Measurements from ENCODE around the gene BPIFB6.
A peak's percentile ranks its signal among the peaks of the same experiment; 100 is the strongest.

Gene BPIFB6

GRCh38 chr20:33020278-33021161 is 10.9 kb upstream of the BPIFB6 start:
- Mint-ChIP-seq H3K9me3 (no peaks in the 10 kb centered on the region), H3K27ac (no peak overlapping the region), H3K4me1 (peaks cover 17% of the 10 kb centered on the region), H3K36me3 (no peaks in the 10 kb centered on the region), H3K27me3 (no peaks in the 10 kb centered on the region), H3K4me3 (no peak overlapping the region)

- Mint-ChIP-seq H3K4me1 (peaks cover 10% of the 10 kb centered on the region), H3K27me3 (no peaks in the 10 kb centered on the region), H3K36me3 (no peaks in the 10 kb centered on the region), H3K4me3 (no peak overlapping the region), H3K9me3 (no peaks in the 10 kb centered on the region), H3K27ac (peak overlapping the region; percentile 46)
Observed at GRCh38 chr20:33021879-33022278, 9.6 kb upstream of the BPIFB6 start.

GRCh38 chr20:33022289-33022688 is 9.2 kb upstream of the BPIFB6 start:
- Mint-ChIP-seq H3K27ac (no peak overlapping the region), H3K9me3 (no peaks in the 10 kb centered on the region), H3K36me3 (no peaks in the 10 kb centered on the region), H3K4me1 (peaks cover 9% of the 10 kb centered on the region), H3K27me3 (no peaks in the 10 kb centered on the region), H3K4me3 (no peak overlapping the region)

- Mint-ChIP-seq H3K4me3 (no peak overlapping the region), H3K9me3 (no peaks in the 10 kb centered on the region), H3K27ac (no peak overlapping the region), H3K4me1 (peaks cover 5% of the 10 kb centered on the region), H3K27me3 (no peaks in the 10 kb centered on the region), H3K36me3 (no peaks in the 10 kb centered on the region)
Observed at GRCh38 chr20:33022694-33023438, 8.6 kb upstream of the BPIFB6 start.

GRCh38 chr20:33023439-33024242 is 7.8 kb upstream of the BPIFB6 start:
- no peaks in the 10 kb centered on the region for H3K27me3 Mint-ChIP-seq
- H3K4me1 Mint-ChIP-seq: peaks cover 5% of the 10 kb centered on the region
- H3K4me3 Mint-ChIP-seq: no peak overlapping the region
- no peak overlapping the region for H3K27ac Mint-ChIP-seq
- H3K36me3 Mint-ChIP-seq: no peaks in the 10 kb centered on the region
- H3K9me3 Mint-ChIP-seq: no peaks in the 10 kb centered on the region

GRCh38 chr20:33024243-33024560 is 7.2 kb upstream of the BPIFB6 start:
- Mint-ChIP-seq H3K27ac (no peak overlapping the region), H3K4me3 (no peak overlapping the region), H3K27me3 (no peaks in the 10 kb centered on the region), H3K4me1 (peaks cover under 1% of the 10 kb centered on the region), H3K36me3 (no peaks in the 10 kb centered on the region), H3K9me3 (no peaks in the 10 kb centered on the region)

DNA sequence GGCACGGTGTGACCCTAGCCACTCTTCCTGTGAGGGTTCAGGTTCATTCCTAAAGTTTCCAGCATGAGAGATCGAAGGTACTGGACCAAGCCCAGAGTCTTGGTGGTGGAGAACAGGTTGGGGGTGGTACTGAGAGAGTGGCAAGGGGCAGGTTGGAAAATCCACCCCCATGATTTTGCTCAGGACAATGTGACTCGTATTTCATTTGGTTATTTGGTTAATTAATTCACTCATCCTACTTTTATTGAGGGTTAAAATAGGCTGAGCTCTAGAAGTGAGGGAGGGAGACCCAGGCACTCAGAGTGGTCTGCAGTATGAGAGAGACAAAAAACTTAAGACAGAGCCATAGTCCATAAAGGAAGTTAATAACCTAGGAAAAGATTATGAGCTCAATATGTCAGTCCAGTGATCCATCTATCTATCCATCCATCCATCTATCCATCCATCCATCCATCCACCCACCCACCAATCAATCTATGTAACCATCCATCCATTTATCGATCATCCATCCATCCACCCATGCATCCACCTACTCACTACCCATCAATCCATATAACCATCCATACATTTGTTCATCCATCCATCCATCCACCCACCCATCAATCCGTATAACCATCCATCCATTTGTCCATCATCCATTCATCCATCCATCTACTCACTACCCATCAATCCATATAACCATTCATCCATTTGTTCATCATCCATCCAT is 6.7 kb upstream of the BPIFB6 start:
- Mint-ChIP-seq H3K9me3 (no peaks in the 10 kb centered on the region), H3K36me3 (no peaks in the 10 kb centered on the region), H3K27me3 (no peaks in the 10 kb centered on the region), H3K4me3 (no peak overlapping the region), H3K4me1 (no peaks in the 10 kb centered on the region), H3K27ac (no peak overlapping the region)

DNA sequence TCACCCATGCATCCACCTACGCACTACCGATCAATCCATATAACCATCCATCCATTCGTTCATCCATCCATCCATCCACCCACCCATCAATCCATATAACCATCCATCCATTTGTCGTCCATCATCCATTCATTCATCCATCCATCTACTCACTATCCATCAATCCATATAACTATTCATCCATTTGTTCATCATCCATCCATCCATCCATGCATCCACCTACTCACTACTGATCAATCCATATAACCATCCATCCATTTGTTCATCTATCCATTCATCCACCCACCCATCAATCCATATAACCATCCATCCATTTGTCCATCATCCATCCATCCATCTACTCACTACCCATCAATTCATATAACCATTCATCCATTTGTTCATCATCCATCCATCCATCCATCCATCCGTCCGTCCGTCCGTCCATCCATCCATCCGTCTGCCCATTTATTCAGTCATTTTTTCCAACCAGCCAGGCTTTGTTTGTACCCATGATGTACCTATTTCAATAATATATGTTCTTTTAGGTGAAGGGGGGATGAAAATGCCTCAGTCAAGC is 6.1 kb upstream of the BPIFB6 start:
- no peaks in the 10 kb centered on the region for H3K36me3 Mint-ChIP-seq

DNA sequence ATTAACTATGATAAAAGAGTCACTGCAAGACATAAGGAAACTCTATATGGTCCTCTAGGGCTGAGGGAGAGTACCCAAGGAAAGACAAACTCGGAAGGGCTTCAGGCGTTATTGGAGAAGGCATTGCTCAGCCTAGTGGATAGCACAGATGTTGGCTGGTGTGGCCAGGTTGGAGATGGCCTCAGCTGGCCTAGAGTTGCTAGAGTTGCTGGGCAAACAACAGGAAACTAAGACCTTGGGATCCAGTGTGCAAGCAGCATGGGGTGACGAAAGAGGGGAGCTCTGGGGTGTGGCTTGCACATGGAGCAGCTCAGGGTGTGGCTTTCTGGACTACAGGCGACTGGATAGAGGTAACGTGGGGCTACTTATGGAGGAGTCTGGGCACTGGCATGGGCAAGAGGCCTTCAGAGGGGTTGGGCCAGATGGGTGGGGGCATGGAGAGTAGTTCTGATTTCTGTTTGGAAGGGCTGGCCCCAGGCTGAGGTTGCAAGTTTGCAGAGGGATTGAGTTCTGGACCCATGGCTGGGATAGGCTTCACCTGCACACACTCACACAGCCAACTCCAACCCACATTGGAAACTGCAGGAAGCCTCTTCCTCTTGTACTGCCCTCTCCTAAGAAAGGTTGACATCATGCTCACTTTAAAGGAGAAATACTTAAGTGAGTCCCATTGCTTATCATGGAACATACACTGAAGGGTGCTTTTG is 5.2 kb upstream of the BPIFB6 start:
- H3K4me1 Mint-ChIP-seq: no peaks in the 10 kb centered on the region
- H3K27me3 Mint-ChIP-seq: no peaks in the 10 kb centered on the region
- no peaks in the 10 kb centered on the region for H3K36me3 Mint-ChIP-seq
- H3K4me3 Mint-ChIP-seq: no peak overlapping the region
- H3K27ac Mint-ChIP-seq: no peak overlapping the region
- no peaks in the 10 kb centered on the region for H3K9me3 Mint-ChIP-seq

More for the DNA sequence above, 6.1 kb upstream of the BPIFB6 start:
- H3K27ac Mint-ChIP-seq: no peak overlapping the region
- H3K27me3 Mint-ChIP-seq: no peaks in the 10 kb centered on the region
- no peaks in the 10 kb centered on the region for H3K9me3 Mint-ChIP-seq
- H3K4me3 Mint-ChIP-seq: no peak overlapping the region
- H3K4me1 Mint-ChIP-seq: no peaks in the 10 kb centered on the region

DNA sequence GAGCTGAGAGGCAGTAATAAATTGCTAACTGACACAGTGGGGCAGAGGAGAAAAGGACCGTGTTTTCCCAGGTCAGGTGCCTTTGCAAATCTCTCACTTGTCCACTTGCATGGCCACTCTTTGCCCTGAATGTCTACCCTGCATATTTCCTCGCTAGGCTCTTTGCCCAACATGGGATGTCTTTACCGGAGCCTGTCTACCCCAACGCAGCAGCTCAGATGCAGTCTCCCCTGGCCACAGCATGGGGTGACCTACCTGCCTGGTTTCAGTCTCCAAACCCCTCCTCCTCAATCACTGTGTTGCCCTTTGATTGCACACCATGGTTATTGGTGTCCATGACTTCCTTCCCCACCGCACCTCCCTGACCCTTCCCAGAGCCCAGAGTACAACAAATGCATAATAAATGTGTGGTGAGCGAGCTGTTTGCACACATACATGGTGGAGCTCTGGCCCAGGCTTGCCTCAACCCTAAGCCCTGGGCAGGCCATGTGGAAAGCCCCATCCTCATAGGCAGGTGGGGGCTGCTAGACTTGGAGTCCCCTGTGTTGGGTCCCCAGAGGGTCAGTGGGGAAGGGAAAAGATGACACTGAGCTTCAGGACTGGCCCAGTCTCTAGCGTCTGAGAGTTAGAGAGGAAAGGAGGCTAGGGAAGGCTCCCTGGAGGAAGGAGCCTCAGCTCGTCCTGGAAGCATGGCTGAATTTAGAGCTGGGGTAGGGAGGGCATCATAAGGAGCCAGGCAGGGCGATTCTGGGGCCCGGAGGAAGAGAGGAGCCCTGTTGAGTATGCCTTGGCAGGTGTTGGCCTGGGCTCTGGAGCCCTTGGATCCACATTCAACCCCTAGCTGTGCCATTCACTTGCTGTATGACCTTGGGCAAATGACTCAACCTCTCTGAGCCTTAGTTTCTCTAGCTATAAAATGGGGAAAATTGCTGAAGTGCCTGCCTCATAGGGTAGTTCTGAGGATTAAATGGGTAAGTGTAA is 4.4 kb upstream of the BPIFB6 start:
- H3K4me1 Mint-ChIP-seq: no peaks in the 10 kb centered on the region
- no peak overlapping the region for H3K27ac Mint-ChIP-seq
- H3K36me3 Mint-ChIP-seq: no peaks in the 10 kb centered on the region
- no peaks in the 10 kb centered on the region for H3K27me3 Mint-ChIP-seq
- no peaks in the 10 kb centered on the region for H3K9me3 Mint-ChIP-seq
- H3K4me3 Mint-ChIP-seq: no peak overlapping the region

GRCh38 chr20:33027769-33028751 is 3.4 kb upstream of the BPIFB6 start:
- no peaks in the 10 kb centered on the region for H3K27me3 Mint-ChIP-seq
- H3K36me3 Mint-ChIP-seq: no peaks in the 10 kb centered on the region
- no peaks in the 10 kb centered on the region for H3K9me3 Mint-ChIP-seq
- H3K27ac Mint-ChIP-seq: no peak overlapping the region
- no peak overlapping the region for H3K4me3 Mint-ChIP-seq
- no peaks in the 10 kb centered on the region for H3K4me1 Mint-ChIP-seq

GRCh38 chr20:33028875-33029274 is 2.6 kb upstream of the BPIFB6 start:
- Mint-ChIP-seq H3K4me3 (no peak overlapping the region), H3K27ac (no peak overlapping the region), H3K36me3 (no peaks in the 10 kb centered on the region), H3K9me3 (no peaks in the 10 kb centered on the region), H3K4me1 (no peaks in the 10 kb centered on the region), H3K27me3 (no peaks in the 10 kb centered on the region)

GRCh38 chr20:33030076-33030475 is 1.4 kb upstream of the BPIFB6 start:
- Mint-ChIP-seq H3K27ac (no peak overlapping the region), H3K4me1 (no peaks in the 10 kb centered on the region), H3K9me3 (no peaks in the 10 kb centered on the region), H3K36me3 (no peaks in the 10 kb centered on the region), H3K4me3 (no peak overlapping the region), H3K27me3 (no peaks in the 10 kb centered on the region)
